HG02938 (cell line): ENCODE results near the gene MYLK.

Experiments
- ATAC-seq: cut with Tn5 transposase; IDR thresholded peaks from one replicate; pipeline ENCODE4 v1.9.1; 2021; ENCODE audit warnings: mild to moderate bottlenecking, moderate library complexity; ENCODE audit not compliant: unreplicated experiment

Gene MYLK

DNA sequence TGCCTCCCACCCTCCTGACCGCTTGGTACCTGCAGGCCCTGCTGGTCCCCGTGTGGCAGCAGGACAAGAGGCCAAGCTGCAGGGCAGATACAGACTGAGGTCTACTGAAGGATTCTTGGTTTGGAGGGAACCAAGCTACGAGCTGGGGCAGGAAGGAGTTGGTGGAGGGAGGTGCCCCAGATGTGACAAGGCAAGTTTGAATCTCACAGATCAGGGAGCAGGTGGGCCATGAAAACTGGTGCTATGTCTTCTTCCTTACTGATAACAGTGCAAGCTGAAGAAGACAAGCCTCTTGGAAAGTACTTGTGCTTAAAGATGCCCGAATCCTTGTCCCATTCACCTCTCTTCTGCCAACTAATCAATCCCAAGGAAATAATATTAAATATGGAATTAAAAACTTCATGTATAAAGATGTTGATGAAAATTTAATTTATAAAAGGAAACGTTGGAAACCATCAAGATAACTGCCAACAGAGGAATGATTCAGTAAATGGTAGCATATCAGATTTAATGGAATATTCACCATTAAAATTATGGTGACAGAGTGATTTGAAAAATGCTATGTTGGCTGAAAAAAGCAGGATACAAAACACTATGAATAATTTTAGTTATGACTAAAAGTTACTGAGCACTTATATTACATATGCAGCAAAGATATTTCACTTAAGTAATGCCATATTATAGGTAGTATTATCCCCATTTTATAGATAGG lies 107.9 kb downstream of the MYLK start:
- ATAC-seq = no peak

DNA sequence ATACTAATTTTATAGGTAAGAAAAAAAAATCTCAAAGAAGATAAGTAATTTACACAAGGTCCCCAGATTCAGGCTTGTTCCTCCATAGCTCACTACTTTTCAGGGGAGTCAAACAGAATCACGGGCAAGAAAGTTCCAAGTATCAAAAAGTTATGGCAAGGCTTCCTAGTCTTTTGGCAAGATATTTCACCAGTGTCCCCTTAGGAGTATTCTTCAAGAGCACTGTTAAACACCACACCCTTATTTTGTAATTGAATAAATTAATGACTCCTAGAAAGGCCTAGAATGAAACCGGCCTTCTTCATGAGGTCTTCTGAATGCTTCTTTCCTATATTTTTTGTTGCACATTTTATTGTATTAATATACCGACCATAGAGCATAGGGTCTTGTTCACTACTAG lies 109.7 kb downstream of the MYLK start:
- ATAC-seq = no peak

DNA sequence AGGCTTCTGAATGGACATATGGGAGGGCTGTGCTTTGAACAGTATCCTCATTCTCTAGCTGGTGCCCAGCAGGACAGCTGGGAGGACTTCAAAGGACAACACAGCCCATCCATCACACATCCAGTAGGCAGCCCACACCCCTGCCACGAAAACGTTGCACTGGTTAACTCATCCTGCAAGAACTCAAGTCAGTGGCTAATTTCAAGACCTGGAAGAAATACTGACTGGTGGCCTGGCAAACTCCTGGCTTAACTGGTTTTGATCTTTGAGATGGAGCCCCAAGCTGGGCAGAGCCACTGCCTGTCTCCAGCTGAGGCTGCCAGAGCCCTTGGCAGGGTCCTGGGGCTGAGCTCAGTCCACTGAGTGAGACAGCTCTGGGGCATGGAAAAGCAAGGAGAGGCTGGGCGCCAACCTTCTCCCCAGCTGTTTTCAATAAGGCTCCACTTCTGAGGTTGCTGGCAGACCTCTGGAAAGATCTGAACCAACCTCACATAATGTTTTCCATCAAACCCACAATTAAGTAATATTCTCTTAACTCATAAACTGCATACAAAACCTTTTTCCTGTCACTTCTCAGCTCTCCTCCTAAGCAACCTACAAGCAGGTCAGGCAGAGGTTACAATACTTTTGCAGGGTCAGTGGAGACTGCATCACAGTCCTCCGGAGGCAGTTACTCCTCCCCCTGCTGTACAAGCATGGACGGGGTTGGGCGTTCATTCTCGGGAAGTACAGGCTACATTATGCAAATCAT lies 110.3 kb downstream of the MYLK start:
- no peak for ATAC-seq

DNA sequence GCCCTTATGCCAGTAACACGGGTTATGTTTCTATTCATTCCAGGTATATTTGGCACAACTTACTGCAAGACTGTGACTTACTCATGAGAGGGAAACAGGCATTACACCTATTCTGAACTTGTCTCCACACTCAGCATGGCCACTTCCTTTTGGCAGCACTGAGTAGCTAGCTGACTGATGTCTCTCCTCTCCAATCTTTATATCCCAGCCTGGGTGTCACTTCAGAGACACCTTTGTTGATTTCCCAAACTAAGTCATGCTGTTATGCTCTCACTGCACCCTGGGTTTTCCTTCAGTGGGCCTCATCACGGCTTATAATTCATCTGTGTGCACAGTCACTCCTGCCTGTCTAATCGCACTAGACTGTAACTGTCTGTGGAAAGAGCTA lies 114.8 kb downstream of the MYLK start:
- no peak for ATAC-seq

DNA sequence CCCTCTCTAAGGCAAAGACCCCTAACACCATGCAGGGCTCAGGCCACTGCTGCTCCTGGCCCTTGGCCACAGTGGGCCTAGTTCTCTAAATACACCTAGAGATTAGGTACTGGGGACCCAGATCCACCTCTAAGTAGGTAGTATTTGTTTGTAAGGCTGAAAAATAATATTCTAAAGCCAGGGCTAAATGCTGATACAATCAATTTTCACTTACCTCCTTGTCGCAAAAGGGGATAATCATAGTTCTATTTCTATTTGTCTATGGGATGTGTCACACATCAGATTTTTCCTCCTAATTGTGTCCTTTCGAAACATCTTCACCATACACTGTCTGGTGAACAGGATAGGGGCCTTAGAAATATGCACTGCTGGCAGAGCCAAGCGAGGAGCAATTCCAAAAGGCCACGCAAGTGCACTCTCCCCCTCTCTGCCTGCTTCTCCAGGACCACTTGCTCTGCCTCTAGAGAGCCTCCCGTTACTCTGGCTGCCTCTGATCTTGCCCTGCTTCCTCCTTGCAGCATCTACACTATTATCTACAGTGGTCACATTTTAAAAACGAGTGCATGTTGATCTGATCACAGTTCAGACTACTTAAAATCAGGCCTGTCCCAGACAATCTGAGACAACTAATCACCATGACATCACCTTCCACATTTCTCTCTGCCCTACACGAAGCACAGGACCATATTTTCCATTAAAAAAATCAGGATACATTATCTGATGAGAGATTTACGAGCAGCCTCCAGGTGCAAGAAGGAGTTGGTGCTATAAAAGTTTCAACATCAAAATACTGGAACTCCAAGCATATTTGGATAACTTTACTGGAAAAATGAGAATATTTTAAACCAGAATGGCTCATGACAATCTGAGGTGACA lies 115.4 kb downstream of the MYLK start:
- ATAC-seq = no peak

DNA sequence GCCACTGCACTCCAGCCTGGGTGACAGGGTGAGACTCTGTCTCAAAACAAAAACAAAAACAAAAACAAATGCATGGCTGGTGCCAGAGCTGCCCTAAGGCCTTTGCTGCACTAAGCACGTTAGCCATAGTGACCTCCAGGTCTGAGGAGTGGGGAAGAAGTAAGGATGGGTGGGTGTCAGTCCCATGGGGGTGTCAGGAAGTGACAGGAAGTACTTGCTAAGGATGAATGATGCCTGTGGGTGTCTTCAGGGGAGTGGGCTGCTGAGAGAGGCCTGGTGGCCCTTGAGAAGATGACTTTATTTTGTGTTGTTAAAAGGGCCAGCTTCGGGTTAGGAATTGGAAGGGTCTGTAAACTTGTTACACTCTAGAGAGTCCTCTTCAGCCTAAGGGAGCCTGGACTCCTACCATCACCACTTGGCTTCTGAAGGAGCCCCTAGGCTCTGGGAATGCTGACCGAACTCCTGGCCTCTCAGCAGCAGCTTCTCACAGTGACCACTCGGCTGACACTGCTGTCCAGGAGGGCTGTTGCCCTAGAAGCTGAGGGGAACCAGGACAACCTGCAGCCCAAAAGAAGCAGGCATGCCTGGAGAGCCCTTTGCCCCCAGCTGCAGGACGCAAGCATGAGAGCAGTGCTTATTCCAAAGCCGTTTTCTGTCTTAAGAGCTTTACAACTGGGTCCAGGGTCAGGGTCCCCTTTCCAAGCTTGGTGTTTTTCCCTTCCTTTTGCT lies 116.4 kb downstream of the MYLK start:
- no peak for ATAC-seq

DNA sequence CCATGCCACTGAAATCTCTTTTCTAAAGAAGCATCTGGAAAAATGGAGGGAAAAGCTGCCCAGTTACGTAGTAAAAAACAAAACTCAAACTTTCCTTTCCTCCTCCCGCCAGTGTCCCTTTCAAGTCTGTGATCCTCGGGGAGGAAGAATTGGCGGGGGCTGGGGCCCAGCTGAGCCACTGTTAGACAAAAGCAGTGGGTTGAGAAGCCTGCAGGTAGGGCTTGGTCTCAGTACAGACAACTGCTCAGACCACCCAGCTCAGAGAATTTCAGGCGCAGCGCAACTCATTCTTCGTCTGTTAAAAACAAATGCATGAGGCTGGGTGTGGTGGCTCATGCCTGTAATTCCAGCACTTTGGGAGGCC lies 117.1 kb downstream of the MYLK start:
- no peak for ATAC-seq

DNA sequence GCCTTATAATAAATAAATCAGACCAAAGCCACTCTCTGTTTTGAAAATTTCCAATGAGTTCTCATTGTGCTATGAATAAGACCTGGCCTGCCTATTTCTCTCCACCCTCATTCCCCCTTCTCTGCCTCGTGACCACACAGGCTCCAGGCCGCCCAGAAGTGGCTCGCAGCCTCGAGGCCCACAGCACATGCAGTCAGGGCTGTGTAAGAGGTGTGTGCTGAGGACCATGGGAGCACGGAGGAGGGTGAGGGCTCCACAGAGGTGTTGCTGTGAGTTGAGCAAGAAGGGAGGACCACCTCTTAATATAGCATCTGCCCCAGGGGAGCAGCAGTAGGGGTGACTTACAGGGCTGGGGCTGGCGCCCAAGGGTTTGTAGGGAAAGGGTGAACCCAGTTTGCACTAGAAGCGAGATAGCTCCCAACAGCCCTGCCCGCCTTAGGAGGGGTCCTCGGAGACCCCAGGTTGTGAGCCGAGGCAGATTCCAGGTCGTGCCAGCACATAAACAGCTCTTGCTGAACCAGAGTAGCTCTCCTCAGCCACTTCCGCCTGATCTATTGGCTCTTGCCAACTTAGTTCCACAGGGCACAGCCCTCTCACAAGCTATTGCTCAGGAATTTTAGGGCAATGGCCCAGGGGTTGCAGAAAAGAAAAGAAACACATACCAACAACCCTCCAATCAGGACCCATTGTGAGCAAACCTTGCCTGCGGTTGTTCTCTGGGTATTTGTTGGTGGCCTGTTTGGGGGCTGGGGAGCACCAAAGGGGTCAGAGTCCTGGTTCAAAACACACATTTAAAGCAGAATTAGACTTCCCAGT lies 117.7 kb downstream of the MYLK start:
- ATAC-seq = no peak

DNA sequence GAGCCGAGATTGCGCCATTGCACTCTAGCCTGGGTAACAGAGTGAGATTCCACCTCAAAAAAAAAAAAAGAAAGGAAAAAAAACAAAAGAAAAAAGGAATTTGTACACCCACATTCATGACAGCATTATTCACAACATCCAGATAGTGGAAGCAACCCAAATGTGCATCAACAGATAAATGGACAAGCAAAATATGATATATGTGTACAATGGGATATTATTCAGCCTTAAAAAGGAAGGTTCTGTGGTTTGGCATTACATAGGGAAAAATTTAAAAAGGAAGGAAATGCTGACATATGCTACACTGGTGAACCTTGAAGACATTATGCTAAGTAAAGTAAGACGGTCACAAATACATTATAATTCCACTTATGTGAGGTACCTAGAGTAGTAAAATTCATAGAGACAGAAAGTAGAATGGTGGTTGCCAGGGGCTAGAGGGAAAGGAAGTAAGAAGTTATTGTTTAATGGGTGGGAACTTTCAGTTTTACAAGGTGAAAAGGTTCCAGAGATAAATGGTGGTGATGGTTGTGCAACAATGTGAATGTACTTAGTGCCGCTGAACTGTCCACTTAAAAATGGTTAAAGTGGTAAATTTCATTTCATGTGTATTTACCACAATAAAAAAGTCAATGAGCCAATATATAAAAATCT lies 118.5 kb downstream of the MYLK start:
- ATAC-seq = no peak

DNA sequence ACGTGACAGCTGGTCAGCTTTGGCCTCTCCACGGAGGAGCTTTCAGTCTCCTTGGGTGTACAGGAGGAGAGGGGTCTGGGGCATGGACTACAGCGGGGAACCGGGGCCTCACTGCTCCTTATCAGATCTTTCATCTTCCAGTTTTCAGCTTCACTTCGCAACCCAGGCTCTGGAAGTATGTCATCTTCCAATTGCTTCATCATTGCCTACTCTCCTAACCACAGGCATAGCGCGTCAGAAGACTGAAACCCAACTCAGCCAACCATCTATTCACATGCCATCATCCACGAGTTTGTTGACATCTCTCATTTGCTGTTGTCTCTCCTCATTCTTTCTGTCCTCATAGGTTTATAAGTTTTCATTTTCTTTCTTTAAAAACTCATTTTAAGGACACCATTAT lies 119.5 kb downstream of the MYLK start:
- ATAC-seq = no peak

DNA sequence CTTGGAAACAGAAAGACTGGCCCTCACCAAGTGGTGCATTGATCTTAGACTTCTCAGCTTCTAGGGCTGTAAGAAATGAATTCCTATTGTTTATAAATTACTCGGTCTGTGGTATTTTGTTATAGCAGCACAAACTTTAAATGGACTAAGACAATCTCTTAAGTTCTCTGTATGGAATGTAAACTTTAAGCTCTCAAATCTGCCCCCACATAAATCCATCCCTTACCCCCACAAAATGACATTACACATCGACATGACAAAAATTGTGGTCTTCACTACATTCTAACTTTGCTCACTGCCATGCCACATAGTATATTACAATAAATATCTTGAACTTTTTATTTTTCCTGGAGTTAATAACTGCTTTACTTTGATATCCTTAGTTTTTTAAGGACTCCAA lies 121.3 kb downstream of the MYLK start:
- no peak for ATAC-seq

DNA sequence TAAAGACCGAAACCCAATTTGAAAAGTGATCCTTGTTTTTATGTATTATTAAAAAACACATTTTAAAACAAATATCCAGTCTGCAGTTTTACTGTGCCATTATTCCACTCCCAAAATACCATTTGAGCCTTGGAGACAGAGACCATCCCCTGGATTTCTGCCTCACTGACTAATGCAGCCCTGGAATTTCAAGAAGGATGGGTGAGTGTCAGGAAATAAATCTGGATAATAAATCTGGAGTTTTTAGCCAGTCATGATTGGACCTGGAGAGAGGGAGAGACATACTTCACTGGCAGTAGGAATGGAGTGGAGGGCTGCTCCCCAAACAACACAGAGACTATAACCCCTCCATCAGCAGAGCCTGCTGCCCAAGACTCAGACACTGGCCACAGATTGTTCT lies 123.3 kb downstream of the MYLK start:
- ATAC-seq = no peak

DNA sequence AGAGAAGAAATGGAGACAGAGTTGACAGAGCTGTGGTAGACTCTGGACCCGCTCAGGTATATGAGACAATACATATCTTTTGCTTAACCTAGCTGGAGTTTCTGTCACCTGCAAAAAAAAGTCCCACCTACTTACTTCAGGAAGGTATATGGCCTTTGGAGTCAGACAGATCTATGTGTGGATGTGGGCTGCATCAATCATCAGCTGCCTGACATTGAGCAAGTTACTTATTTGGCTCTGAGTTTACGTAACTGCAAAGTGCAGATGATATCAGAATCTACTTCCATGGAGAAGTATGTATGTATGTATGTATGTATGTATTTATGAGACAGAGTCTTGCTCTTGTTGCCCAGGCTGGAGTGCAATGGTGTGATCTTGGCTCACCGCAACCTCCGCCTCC lies 124.3 kb downstream of the MYLK start:
- ATAC-seq = no peak

DNA sequence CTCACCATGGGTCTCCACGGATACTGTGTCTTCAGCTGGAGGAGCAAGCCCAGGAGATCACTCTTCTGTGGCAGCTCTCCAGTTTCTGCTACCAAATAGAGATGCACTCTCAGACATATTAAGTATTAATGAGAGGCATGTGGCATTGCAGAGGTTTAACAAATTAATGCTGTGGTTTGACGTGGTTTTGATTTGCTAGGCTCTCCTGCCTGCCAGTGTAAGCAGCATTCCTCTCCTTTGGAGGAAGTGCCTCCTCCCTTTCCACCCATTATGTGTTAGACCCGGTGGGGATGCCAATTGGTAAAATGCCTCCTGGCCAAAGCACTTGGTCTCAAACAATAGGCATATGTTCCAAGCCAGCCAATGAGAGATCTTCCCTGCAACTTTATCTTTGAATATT lies 124.8 kb downstream of the MYLK start:
- no peak for ATAC-seq

DNA sequence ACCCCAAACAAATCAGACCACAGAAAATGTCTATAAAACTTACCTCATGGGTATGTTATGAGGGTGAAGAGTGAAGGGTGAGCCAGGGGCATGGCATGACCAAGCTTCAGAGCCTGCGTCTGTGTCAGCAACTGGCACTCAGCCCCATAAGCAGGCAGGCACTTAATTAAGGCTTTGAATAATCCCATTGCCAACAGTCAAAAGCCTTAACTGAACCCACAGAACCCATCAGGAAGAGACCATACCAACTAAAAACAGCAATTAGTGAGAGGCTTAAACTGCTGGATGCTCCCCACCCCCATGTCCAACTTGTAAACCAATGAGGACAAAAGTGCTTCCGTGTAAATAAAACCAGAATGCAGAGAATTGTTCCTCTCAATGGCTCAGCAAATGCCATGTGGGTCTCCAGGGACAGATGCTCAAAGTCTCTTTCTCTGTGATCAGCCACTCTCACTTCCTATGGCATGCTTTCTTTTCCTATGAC lies 126.0 kb downstream of the MYLK start:
- ATAC-seq = no peak

DNA sequence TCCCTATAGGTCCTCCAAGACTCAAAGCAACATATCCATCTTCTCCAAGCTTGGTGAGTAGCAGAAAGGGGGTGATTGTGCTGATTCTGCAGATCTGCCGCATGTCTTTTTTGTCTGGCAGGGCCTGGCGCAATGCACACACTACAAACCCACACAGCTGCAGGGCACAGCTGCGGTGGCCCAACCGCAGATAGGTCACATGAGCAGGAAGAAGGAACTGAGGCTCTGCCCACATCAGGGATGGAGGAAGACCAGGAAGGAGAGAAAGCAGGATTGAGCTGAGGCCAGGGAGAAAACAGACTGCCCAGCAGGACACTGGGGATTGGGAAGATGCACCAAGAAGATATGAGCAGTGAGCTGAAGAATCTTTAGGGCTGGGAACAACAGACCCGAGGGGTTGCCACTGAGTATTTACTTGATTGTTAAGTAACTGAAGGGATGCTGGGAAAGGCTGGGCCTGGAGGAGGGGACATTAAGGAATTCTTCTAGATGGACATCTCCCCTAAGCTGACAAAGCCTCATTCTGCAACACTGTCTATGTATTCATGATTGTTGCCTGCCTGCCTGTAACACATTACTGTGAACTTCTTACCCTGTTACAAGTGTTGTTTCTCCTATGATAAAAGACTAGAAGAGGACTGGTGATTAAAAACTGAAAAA lies 126.7 kb downstream of the MYLK start:
- ATAC-seq = no peak

DNA sequence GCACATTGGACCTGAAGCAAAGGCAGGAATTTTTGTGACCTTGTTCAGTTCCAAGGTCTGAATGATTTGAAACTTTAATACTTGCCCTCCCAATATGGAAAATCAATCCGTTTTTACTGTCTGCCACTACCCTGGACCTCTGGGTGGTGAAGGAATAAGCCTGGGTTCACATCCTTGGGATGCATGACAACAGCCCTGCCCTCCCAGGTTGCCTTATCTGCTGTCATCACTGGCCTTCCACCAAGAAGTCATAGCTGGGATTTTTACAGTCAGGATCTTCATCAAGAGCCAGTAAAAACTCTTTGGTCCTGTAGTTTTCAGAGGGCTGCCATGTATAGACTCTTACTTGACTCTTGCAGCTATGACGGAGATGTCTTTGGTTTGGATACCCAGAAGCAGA lies 128.6 kb downstream of the MYLK start:
- no peak for ATAC-seq

DNA sequence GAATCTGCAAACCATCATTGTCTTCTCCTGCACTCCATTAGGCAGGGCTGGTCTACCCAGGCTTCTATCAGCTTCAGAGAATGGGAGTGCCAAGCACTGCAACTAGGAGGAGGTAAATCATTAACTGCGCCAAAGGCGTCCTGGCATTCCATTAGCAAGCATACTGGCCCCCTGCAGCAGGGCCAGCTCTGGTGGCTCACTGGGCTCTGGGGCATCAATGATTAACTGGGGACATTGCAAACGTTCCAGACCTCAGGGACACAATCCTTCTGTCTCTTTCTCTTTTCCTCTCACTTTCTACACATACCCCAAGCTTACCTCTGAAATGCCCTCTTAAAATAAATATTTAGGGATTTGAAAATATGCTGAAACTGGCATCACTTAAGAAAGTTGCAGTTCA lies 129.0 kb downstream of the MYLK start:
- no peak for ATAC-seq

DNA sequence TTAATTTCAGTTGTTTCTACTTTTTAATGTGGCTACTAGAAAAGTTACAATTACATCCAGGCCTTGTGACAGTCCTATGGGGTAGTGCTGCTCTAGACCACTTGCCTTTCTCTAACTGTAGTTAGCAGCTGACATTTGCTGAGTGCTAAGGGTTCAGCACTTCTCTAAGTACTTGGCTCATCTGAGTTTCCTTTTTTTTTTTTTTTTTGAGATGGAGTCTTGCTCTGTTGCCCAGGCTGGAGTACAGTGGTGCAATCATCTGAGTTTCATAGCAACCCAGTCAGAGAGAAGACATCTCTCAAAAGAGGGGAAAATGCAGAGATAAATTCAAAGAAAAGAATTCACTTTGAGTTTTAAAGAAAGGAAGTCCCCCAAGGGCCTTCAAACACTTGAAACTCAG lies 130.8 kb downstream of the MYLK start:
- ATAC-seq = no peak
